Panc1 (cell line): ENCODE measurements around the gene FGF14. TPM values are rescaled to one million over a fixed set of nuclear protein-coding genes. Genes with fewer than 3 reads are reported as not detected.

ENCODE experiments used
- ATAC-seq: fragments of 200-7000 bp; cut with Tn5 transposase; 2 replicates; pipeline ENCODE4 v1.9.1; 2020; ENCODE audit warnings: mild to moderate bottlenecking, moderate library complexity
- BruUV-seq: library from RNA; stranded (reverse); fragments of 400-500 nt; replicated peaks from 2 replicates; lab custom pipeline; 2021; lab: Mats Ljungman, UMichigan
- CTCF ChIA-PET: fragments of 300-600 bp; sonication (Branson Sonifier 250); formaldehyde crosslinking; loops from one replicate; lab custom pipeline; 2022; ENCODE audit warnings: antibody characterized with exemption; lab: Charles Lee
- POLR2A ChIA-PET: fragments of 300-600 bp; sonication (Branson Sonifier 250); formaldehyde crosslinking; loops from one replicate; lab custom pipeline; 2022; ENCODE audit warnings: antibody characterized with exemption; lab: Charles Lee
- DNase-seq: peaks from one replicate; pipeline ENCODE4 v3.0.0-alpha.2; 2010; ENCODE audit warnings: low read depth, low spot score
- H3K27ac ChIP-seq: 2 replicates; pipeline ENCODE4 v1.5.1; 2011; ENCODE audit warnings: mild to moderate bottlenecking, low read length, inconsistent platforms
- H3K27me3 ChIP-seq: fragments of 200-500 bp; sonication (Bioruptor generic); 2 replicates; pipeline ENCODE4 v1.6.0; 2014; ENCODE audit warnings: low read length, inconsistent platforms; ENCODE audit not compliant: control insufficient read depth, insufficient read depth
- H3K36me3 ChIP-seq: fragments of 200-500 bp; sonication (Bioruptor generic); 2 replicates; pipeline ENCODE4 v1.5.1; 2014; ENCODE audit warnings: inconsistent platforms, mild to moderate bottlenecking, low read length, moderate library complexity; ENCODE audit not compliant: control insufficient read depth, insufficient read depth
- H3K4me1 ChIP-seq: 2 replicates; pipeline ENCODE4 v1.5.1; 2011; ENCODE audit warnings: inconsistent platforms, mild to moderate bottlenecking, low read length, moderate library complexity; ENCODE audit not compliant: control insufficient read depth, insufficient read depth
- H3K4me3 ChIP-seq, 2 experiments: 2 replicates each; pipeline ENCODE4 v1.5.1; 2011 to 2012; ENCODE audit warnings: low read depth in 2 of 2, low read length in 2 of 2, mild to moderate bottlenecking in 2 of 2, inconsistent platforms in 1 of 2, moderate library complexity in 1 of 2
- H3K9me3 ChIP-seq: fragments of 200-500 bp; sonication (Bioruptor generic); 2 replicates; pipeline ENCODE4 v1.5.1; 2014; ENCODE audit warnings: low read depth, mild to moderate bottlenecking, inconsistent platforms, low read length, moderate library complexity; ENCODE audit not compliant: control insufficient read depth, insufficient read depth
- POLR2AphosphoS5 ChIP-seq: IDR thresholded peaks from 2 replicates; pipeline ENCODE4 v1.6.1; 2012; ENCODE audit warnings: mild to moderate bottlenecking, low read depth, low read length, moderate library complexity
- SIN3A ChIP-seq: IDR thresholded peaks from 2 replicates; pipeline ENCODE4 v1.6.1; 2012; ENCODE audit warnings: low read depth, mild to moderate bottlenecking, low read length, moderate library complexity, borderline replicate concordance; ENCODE audit not compliant: insufficient read depth
- TCF7L2 ChIP-seq: IDR thresholded peaks from 2 replicates; pipeline ENCODE4 v1.6.1; 2011; ENCODE audit warnings: mild to moderate bottlenecking, low read depth, low read length, inconsistent platforms
- in situ Hi-C: cut with HindIII; loops from 2 replicates; pipeline ENCODE4 v1.10.0; 2016; ENCODE audit warnings: low sequenced_read_pairs, low pct_unique_long_range_greater_than_20kb
- intact Hi-C: fragments of 100-400 bp; cut with micrococcal nuclease; formaldehyde crosslinking; loops from one replicate; pipeline ENCODE4 v1.10.0; 2022; ENCODE audit not compliant: unreplicated experiment
- total RNA-seq: library from RNA; stranded (reverse); gene quantifications from one replicate; pipeline ENCODE4 v1.2.1, GENCODE V29; 2021; ENCODE audit not compliant: unreplicated experiment
- TF ChIP-seq, protein P1 (sequence below), 2 experiments: IDR thresholded peaks; 2 replicates each; pipeline ENCODE4 v1.6.1; 2011 to 2012; ENCODE audit warnings: low read depth in 2 of 2, control low read depth in 1 of 2, low read length in 1 of 2, mild to moderate bottlenecking in 1 of 2, moderate library complexity in 1 of 2; ENCODE audit not compliant: insufficient read depth in 1 of 2
- TF ChIP-seq, protein P2 (sequence below): fragments of 450-650 bp; IDR thresholded peaks from 2 replicates; pipeline ENCODE4 v1.5.1; 2017; ENCODE audit warnings: mild to moderate bottlenecking

Gene FGF14
- total RNA-seq, 1 experiment from 2014 or later: 0.03 TPM

DNA sequence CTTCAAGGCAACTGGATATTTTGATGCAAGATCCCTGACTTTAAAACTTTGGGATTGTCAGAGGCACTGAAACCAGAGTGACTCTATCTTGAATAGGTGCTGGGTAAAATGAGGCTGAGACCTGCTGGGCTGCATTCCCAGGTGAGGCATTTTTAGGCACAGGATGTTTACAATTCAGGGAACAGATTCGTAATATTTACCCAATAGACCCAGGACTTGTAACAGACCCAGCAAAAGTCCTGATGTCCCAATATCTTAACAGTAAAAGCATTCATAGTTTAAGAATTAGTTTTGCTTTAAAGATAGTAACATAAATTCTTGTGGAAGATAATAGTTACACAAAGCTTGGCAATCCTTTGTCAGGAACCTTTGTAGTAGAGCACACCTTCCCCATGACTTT lies 166.2 kb downstream of the FGF14 start:
- intact Hi-C loops (no loop called here), in situ Hi-C loops (no loop called here)
- no TSS peak for BruUV-seq
- Histone ChIP-seq H3K9me3 (no peaks in the 10 kb centered on the region), H3K4me3 (no peak overlapping the region), H3K27ac (no peak overlapping the region), H3K4me1 (no peaks in the 10 kb centered on the region), H3K27me3 (no peaks in the 10 kb centered on the region; the same call in 1 of the 2 replicates), H3K36me3 (no peaks in the 10 kb centered on the region)
- TF ChIP-seq TCF7L2 (no peak), SIN3A (no peak), POLR2AphosphoS5 (no peak)
- TF ChIP-seq, protein P1, sequence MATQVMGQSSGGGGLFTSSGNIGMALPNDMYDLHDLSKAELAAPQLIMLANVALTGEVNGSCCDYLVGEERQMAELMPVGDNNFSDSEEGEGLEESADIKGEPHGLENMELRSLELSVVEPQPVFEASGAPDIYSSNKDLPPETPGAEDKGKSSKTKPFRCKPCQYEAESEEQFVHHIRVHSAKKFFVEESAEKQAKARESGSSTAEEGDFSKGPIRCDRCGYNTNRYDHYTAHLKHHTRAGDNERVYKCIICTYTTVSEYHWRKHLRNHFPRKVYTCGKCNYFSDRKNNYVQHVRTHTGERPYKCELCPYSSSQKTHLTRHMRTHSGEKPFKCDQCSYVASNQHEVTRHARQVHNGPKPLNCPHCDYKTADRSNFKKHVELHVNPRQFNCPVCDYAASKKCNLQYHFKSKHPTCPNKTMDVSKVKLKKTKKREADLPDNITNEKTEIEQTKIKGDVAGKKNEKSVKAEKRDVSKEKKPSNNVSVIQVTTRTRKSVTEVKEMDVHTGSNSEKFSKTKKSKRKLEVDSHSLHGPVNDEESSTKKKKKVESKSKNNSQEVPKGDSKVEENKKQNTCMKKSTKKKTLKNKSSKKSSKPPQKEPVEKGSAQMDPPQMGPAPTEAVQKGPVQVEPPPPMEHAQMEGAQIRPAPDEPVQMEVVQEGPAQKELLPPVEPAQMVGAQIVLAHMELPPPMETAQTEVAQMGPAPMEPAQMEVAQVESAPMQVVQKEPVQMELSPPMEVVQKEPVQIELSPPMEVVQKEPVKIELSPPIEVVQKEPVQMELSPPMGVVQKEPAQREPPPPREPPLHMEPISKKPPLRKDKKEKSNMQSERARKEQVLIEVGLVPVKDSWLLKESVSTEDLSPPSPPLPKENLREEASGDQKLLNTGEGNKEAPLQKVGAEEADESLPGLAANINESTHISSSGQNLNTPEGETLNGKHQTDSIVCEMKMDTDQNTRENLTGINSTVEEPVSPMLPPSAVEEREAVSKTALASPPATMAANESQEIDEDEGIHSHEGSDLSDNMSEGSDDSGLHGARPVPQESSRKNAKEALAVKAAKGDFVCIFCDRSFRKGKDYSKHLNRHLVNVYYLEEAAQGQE (IDR thresholded peaks at IDR 0.05; ENCODE audit: insufficient read depth in 1 of 2, low read depth in 2 of 2, low read length in 1 of 2): no peak
- TF ChIP-seq, protein P2, sequence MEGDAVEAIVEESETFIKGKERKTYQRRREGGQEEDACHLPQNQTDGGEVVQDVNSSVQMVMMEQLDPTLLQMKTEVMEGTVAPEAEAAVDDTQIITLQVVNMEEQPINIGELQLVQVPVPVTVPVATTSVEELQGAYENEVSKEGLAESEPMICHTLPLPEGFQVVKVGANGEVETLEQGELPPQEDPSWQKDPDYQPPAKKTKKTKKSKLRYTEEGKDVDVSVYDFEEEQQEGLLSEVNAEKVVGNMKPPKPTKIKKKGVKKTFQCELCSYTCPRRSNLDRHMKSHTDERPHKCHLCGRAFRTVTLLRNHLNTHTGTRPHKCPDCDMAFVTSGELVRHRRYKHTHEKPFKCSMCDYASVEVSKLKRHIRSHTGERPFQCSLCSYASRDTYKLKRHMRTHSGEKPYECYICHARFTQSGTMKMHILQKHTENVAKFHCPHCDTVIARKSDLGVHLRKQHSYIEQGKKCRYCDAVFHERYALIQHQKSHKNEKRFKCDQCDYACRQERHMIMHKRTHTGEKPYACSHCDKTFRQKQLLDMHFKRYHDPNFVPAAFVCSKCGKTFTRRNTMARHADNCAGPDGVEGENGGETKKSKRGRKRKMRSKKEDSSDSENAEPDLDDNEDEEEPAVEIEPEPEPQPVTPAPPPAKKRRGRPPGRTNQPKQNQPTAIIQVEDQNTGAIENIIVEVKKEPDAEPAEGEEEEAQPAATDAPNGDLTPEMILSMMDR: no peak
- DNase-seq (no peak), ATAC-seq (no peak)
- POLR2A ChIA-PET: no interaction called here
- CTCF ChIA-PET: no interaction called here

DNA sequence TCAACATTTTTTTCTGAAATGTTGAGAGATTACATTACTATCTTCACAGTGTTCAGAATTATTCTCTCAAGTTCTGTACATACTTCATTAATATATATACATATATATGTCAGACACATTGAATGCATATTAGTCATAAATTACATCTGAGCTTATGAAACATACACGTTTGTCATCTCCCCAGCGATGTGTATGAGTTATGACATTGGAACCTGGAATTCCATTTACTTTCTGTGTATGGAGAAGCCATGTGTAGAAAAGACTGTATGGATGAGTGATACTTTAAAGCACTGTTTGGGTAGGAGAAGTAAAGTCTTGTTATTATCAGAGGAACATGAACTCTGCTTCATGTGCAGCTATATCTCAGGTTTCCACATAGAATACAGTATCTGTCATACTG lies 167.2 kb downstream of the FGF14 start:
- ATAC-seq (no peak), DNase-seq (no peak)
- no TSS peak for BruUV-seq

More for the DNA sequence above, 167.2 kb downstream of the FGF14 start:
- Histone ChIP-seq H3K9me3 (no peaks in the 10 kb centered on the region), H3K4me3 (no peak overlapping the region), H3K27ac (no peak overlapping the region), H3K27me3 (no peaks in the 10 kb centered on the region; the same call in 1 of the 2 replicates), H3K4me1 (no peaks in the 10 kb centered on the region), H3K36me3 (no peaks in the 10 kb centered on the region)
- TF ChIP-seq, protein P2: no peak
- TF ChIP-seq, protein P1 (IDR thresholded peaks at IDR 0.05; ENCODE audit: insufficient read depth in 1 of 2, low read depth in 2 of 2, low read length in 1 of 2): no peak
- TF ChIP-seq POLR2AphosphoS5 (no peak), SIN3A (no peak), TCF7L2 (no peak)
- in situ Hi-C loops (no loop called here), intact Hi-C loops (no loop called here)
- ChIA-PET POLR2A (no interaction called here), CTCF (no interaction called here)
